Esophagus squamous epithelium (tissue), 5 donors: ENCODE measurements around the gene STRIP2. TPM values are rescaled to one million over a fixed set of nuclear protein-coding genes. Genes with fewer than 3 reads are reported as not detected.
"Not testable (repeated sequence)": the region's sequence is repeated elsewhere in the genome, so short reads cannot be mapped to it uniquely, and the experiment has no call there.

Experiments used
- DNase-seq: peaks from one replicate; lab custom pipeline; 2025; lab: John Stamatoyannopoulos, UW
- H3K27ac ChIP-seq, 4 donors: fragments of 200-600 bp; sonication (generic); one replicate each; pipeline ENCODE4 v1.5.1; 2016 to 2019; ENCODE audit warnings: mild to moderate bottlenecking in 1 of 4
- H3K27me3 ChIP-seq, 4 donors: fragments of 200-600 bp; sonication (generic); 1 replicate in 3 of 4; 2 replicates in 1 of 4; pipeline versions ENCODE4 v1.5.1 to v1.6.0; 2017 to 2021; ENCODE audit warnings: antibody characterized with exemption in 1 of 4
- H3K36me3 ChIP-seq, 3 donors: fragments of 200-600 bp; sonication (generic); one replicate each; pipeline ENCODE4 v1.5.1; 2016 to 2019
- H3K4me1 ChIP-seq, 3 donors: fragments of 200-600 bp; sonication (generic); one replicate each; pipeline ENCODE4 v1.5.1; 2017 to 2019
- H3K4me3 ChIP-seq, 4 donors: fragments of 200-600 bp; sonication (generic); 1 replicate in 3 of 4; 2 replicates in 1 of 4; pipeline ENCODE4 v1.5.1; 2016 to 2019; ENCODE audit warnings: mild to moderate bottlenecking in 2 of 4, moderate library complexity in 1 of 4
- H3K9me3 ChIP-seq, 3 donors: fragments of 200-600 bp; sonication (generic); one replicate each; pipeline ENCODE4 v1.5.1; 2016 to 2019
- POLR2A ChIP-seq, 4 donors: fragments of 450-650 bp; IDR thresholded peaks; one replicate each; pipeline ENCODE4 v1.6.1; 2017; ENCODE audit warnings: antibody characterized with exemption in 4 of 4, mild to moderate bottlenecking in 4 of 4, moderate library complexity in 3 of 4
- WGBS, 2 donors: methylation state at CpG; one replicate each; pipeline ENCODE4 v1.1.5; 2018; 5-methylcytosine and 5-hydroxymethylcytosine counted together
- intact Hi-C: fragments of 100-400 bp; cut with DNase I; formaldehyde crosslinking; loops from one replicate; pipeline ENCODE4 v1.15.0; 2022
- total RNA-seq, 4 donors: library from RNA; depleted of rRNA; stranded (reverse); fragments of >200 nt; gene quantifications; one replicate each; pipeline ENCODE4 v1.1.0, GENCODE V29; 2016
- TF ChIP-seq, protein P1 (sequence below), 6 experiments: fragments of 450-650 bp in 4 of 6; fragments of 200-600 bp in 2 of 6; sonication (generic) in 2 of 6; IDR thresholded peaks; one replicate each; pipeline ENCODE4 v1.5.1; 2016 to 2019; ENCODE audit warnings: antibody characterized with exemption in 6 of 6, mild to moderate bottlenecking in 4 of 6, moderate library complexity in 4 of 6
- donor health status: DM: yes; HTN: yes; CAD: no.

STRIP2 gene
- total RNA-seq, 4 donors from 2014 or later, result 0.76 to 6.3 (median 1.5) TPM

DNA sequence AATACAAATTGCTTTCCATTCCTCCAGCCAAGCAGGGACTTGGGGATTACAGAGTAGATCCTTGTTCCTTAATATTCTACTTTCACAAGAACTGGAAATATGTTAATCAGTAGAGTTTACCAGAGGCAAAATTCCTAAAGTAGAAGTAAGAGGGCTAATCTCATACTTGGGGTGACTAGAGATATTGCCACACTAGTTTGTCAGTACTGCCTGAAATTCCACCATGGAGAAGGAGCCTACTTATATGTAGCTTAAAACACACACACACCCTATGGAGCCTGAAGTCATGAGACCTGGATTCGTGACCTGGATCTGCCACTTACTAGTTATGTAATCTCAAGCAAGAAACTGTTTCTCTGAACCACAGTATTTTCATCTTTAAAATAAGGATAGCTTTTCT is 33.9 kb downstream of the STRIP2 start:
- no peak for TF ChIP-seq POLR2A (IDR thresholded peaks at IDR 0.05)
- TF ChIP-seq, protein P1, sequence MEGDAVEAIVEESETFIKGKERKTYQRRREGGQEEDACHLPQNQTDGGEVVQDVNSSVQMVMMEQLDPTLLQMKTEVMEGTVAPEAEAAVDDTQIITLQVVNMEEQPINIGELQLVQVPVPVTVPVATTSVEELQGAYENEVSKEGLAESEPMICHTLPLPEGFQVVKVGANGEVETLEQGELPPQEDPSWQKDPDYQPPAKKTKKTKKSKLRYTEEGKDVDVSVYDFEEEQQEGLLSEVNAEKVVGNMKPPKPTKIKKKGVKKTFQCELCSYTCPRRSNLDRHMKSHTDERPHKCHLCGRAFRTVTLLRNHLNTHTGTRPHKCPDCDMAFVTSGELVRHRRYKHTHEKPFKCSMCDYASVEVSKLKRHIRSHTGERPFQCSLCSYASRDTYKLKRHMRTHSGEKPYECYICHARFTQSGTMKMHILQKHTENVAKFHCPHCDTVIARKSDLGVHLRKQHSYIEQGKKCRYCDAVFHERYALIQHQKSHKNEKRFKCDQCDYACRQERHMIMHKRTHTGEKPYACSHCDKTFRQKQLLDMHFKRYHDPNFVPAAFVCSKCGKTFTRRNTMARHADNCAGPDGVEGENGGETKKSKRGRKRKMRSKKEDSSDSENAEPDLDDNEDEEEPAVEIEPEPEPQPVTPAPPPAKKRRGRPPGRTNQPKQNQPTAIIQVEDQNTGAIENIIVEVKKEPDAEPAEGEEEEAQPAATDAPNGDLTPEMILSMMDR (IDR thresholded peaks at IDR 0.05), result no peak
- no peak overlapping the region for H3K27ac ChIP-seq
- no peaks in the 10 kb centered on the region for H3K36me3 ChIP-seq
- no peak overlapping the region for H3K4me3 ChIP-seq
- 69 to 75% methylated on average over 1 of the region's 1 CpG for WGBS, 2 donors
- DNase-seq, result no peak
- H3K27me3 ChIP-seq, result no peaks in the 10 kb centered on the region
- no peaks in the 10 kb centered on the region for H3K4me1 ChIP-seq
- no peaks in the 10 kb centered on the region for H3K9me3 ChIP-seq
- intact Hi-C loops, result no loop called here

DNA sequence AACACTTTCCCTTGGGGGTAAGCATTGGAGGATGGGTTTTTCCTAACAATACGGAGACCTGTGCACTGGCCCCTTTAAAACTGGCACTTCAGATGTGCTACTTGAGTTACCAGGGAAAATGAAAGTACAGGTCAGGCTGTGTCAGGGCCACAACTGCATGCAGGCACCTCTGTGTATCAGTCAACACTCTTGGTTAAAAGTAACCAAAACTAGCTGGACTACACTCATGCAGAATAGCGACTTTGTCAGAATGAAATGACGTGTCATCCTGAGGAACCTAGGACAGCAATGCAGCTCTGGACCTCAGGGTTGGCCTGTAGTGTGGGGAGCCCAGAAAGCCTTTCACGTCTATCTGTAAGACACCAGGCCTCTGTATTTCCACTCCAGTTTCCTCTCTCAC is 34.3 kb downstream of the STRIP2 start:
- DNase-seq, result no peak
- no peak for TF ChIP-seq POLR2A (IDR thresholded peaks at IDR 0.05)
- TF ChIP-seq, protein P1 (IDR thresholded peaks at IDR 0.05), result no peak
- intact Hi-C loops, result no loop called here
- 76 to 88% methylated on average over 4 of the region's 4 CpGs for WGBS, 2 donors
- Histone ChIP-seq H3K4me1 (no peaks in the 10 kb centered on the region), H3K27me3 (no peaks in the 10 kb centered on the region), H3K4me3 (no peak overlapping the region), H3K36me3 (no peaks in the 10 kb centered on the region), H3K9me3 (no peaks in the 10 kb centered on the region), H3K27ac (no peak overlapping the region)

DNA sequence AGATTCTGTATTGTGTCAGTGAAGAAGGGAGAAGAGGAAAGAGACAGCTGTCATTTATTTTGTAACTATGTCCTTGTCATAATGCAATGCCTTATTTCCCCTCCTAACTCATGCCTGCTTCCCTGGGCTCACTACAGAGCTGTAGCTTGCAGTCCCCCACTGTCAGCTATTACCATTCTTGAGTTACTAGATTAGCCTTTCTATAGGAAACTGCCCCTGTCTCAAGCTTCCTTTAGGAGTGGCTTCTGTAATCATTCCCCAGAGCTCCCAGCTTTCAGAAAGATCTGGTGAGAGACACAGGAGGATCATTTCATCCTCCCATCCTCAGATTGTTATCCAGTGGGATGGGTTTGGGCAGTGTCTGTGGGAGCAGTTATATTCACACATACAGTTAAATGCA is 35.7 kb downstream of the STRIP2 start:
- TF ChIP-seq POLR2A (IDR thresholded peaks at IDR 0.05), result no peak
- TF ChIP-seq, protein P1 (IDR thresholded peaks at IDR 0.05), result no peak
- no peak for DNase-seq
- Histone ChIP-seq H3K27me3 (no peaks in the 10 kb centered on the region), H3K36me3 (no peaks in the 10 kb centered on the region), H3K9me3 (no peaks in the 10 kb centered on the region), H3K27ac (no peak overlapping the region), H3K4me3 (no peak overlapping the region), H3K4me1 (no peaks in the 10 kb centered on the region)
- intact Hi-C loops, result no loop called here

DNA sequence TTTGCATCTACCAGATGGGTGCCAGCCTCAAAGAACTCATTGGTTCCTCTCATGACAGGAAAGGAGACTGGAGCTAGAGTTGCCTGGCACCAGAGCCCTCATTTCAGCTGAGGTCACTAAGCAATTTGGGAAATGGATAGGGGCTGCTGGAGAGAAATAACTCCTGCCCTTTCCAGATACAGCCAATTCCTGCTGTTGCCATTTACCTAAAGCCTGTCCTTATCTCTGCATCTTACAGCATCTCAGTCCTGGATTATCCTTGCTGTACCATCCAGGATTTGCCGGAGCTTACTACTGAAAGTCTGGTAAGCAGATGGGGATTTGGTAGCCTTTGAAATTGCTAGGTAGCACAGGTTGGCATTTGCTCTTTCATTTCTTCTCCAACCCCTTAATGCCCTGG is 36.2 kb downstream of the STRIP2 start:
- Histone ChIP-seq H3K9me3 (no peaks in the 10 kb centered on the region), H3K4me3 (no peak overlapping the region), H3K4me1 (no peaks in the 10 kb centered on the region), H3K27me3 (no peaks in the 10 kb centered on the region), H3K27ac (no peak overlapping the region), H3K36me3 (no peaks in the 10 kb centered on the region)
- 100% methylated on average over 1 of the region's 1 CpG; no CpG with 5 or more reads in 1 of the 2 donors for WGBS, 2 donors
- no peak for DNase-seq
- TF ChIP-seq, protein P1 (IDR thresholded peaks at IDR 0.05), result no peak
- TF ChIP-seq POLR2A (IDR thresholded peaks at IDR 0.05), result no peak
- intact Hi-C loops, result no loop called here

GRCh38 chr7:129471402-129471827 is 37.2 kb downstream of the STRIP2 start:
- DNase-seq, result no peak
- Histone ChIP-seq H3K9me3 (no peaks in the 10 kb centered on the region), H3K36me3 (no peaks in the 10 kb centered on the region), H3K4me3 (no peak overlapping the region), H3K27ac (no peak overlapping the region), H3K4me1 (no peaks in the 10 kb centered on the region), H3K27me3 (no peaks in the 10 kb centered on the region)
- TF ChIP-seq, protein P1 (IDR thresholded peaks at IDR 0.05), result no peak
- TF ChIP-seq POLR2A (IDR thresholded peaks at IDR 0.05), result no peak
- intact Hi-C loops, result no loop called here

DNA sequence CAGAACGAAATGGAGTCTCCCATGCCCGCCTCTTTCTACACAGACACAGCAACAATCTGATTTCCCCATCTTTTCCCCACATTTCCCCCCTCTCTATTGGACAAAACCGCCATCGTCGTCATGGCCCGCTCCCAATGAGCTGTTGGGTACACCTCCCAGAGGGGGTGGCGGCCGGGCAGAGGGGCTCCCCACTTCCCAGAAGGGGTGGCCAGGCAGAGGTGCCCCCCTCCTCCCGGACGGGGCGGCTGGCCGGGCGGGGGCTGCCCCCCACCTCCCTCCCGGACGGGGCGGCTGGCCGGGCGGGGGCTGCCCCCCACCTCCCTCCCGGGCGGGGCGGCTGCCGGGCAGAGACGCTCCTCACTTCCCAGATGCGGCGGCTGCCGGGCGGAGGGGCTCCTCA is 41.7 kb downstream of the STRIP2 start:
- intact Hi-C loops, result not testable (repeated sequence)
- 92 to 100% methylated on average over 1 to 2 of the region's 27 CpGs for WGBS, 2 donors

GRCh38 chr7:129476398-129476797 is 42.2 kb downstream of the STRIP2 start:
- H3K27ac ChIP-seq, DNase-seq, H3K4me1 ChIP-seq, H3K4me3 ChIP-seq, H3K27me3 ChIP-seq, H3K9me3 ChIP-seq, H3K36me3 ChIP-seq, intact Hi-C loops: not testable (repeated sequence)
- no CpG with 5 or more reads among the region's 27 CpGs for WGBS, 2 donors

More for the DNA sequence above, 41.7 kb downstream of the STRIP2 start:
- H3K4me1 ChIP-seq, H3K4me3 ChIP-seq, H3K9me3 ChIP-seq, H3K27ac ChIP-seq, DNase-seq, H3K27me3 ChIP-seq, H3K36me3 ChIP-seq: not testable (repeated sequence)
